HG02623 (cell line): Measurements from ENCODE around the gene ZCCHC7.
"Not testable (repeated sequence)": the region's sequence is repeated elsewhere in the genome, so short reads cannot be mapped to it uniquely, and the experiment has no call there.

Source experiments
- ATAC-seq: cut with Tn5 transposase; IDR thresholded peaks from one replicate; pipeline ENCODE4 v1.9.1; 2021; ENCODE audit warnings: moderate library complexity; ENCODE audit not compliant: unreplicated experiment

Gene ZCCHC7

GRCh38 chr9:37203456-37203855, 83.1 kb downstream of the ZCCHC7 start:
- ATAC-seq = not testable (repeated sequence)

- no peak for ATAC-seq
Observed at GRCh38 chr9:37206121-37206620, 85.8 kb downstream of the ZCCHC7 start.

GRCh38 chr9:37209431-37210386, 89.3 kb downstream of the ZCCHC7 start:
- no peak for ATAC-seq

- no peak for ATAC-seq
Observed at GRCh38 chr9:37210737-37211523, 90.6 kb downstream of the ZCCHC7 start.

- ATAC-seq = no peak
Observed at GRCh38 chr9:37212435-37212834, 92.1 kb downstream of the ZCCHC7 start.

GRCh38 chr9:37215381-37215780, 95.0 kb downstream of the ZCCHC7 start:
- no peak for ATAC-seq

- ATAC-seq = no peak
Observed at GRCh38 chr9:37215830-37216229, 95.5 kb downstream of the ZCCHC7 start.

- no peak for ATAC-seq
Observed at GRCh38 chr9:37217161-37217560, 96.8 kb downstream of the ZCCHC7 start.

- ATAC-seq = no peak
Observed at GRCh38 chr9:37218800-37219425, 98.5 kb downstream of the ZCCHC7 start.

- ATAC-seq = no peak
Observed at GRCh38 chr9:37220971-37221370, 100.6 kb downstream of the ZCCHC7 start.

- ATAC-seq = no peak
Observed at GRCh38 chr9:37221489-37222106, 101.2 kb downstream of the ZCCHC7 start.

GRCh38 chr9:37229455-37229854, 109.1 kb downstream of the ZCCHC7 start:
- ATAC-seq = no peak

GRCh38 chr9:37229882-37230482, 109.6 kb downstream of the ZCCHC7 start:
- ATAC-seq = no peak

GRCh38 chr9:37236822-37237221, 116.4 kb downstream of the ZCCHC7 start:
- no peak for ATAC-seq

- no peak for ATAC-seq
Observed at GRCh38 chr9:37238122-37238521, 117.7 kb downstream of the ZCCHC7 start.

GRCh38 chr9:37239224-37239859, 119.0 kb downstream of the ZCCHC7 start:
- ATAC-seq = no peak

- ATAC-seq = no peak
Observed at GRCh38 chr9:37239921-37240320, 119.5 kb downstream of the ZCCHC7 start.

- no peak for ATAC-seq
Observed at GRCh38 chr9:37241340-37241739, 121.0 kb downstream of the ZCCHC7 start.

- ATAC-seq = no peak
Observed at GRCh38 chr9:37242089-37242488, 121.7 kb downstream of the ZCCHC7 start.
